Activated effector memory CD4-positive, alpha-beta T cell treated with Interleukin-2 at 50 U/mL for 16 hours (primary cell): Measurements from ENCODE around the gene GPD1L.
A peak's percentile ranks its signal among the peaks of the same experiment; 100 is the strongest.

Source experiments
- DNase-seq: peaks from one replicate; pipeline ENCODE4 v3.0.0-alpha.2; 2020

The GPD1L gene

GRCh38 chr3:32140943-32141342 lies 34.5 kb downstream of the GPD1L start:
- DNase-seq, result no peak

GRCh38 chr3:32143849-32144757 lies 37.7 kb downstream of the GPD1L start:
- peak; percentile 5 for DNase-seq

- no peak for DNase-seq
These were observed 40.4 kb downstream of the GPD1L start for GRCh38 chr3:32146746-32147211.

DNA sequence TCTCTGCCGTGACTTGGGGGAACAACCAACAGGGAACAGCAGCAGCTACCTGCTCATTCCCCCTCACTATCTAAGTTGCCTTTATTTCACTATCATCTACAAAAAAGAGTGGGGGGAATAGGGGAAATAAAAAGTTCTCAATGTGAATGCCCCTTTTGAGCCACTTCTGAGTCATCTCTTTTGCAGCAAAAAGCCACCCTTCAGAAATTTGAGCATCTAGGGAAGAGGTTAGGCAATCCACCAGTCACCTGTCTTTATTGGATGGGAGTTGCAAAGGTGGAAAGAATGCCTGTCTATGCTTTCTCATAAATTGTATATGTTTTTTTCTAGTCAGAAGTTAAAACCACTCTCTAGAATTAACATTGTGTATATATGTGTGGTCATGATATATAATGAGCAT lies 41.1 kb downstream of the GPD1L start:
- no peak for DNase-seq

GRCh38 chr3:32147933-32148332 lies 41.5 kb downstream of the GPD1L start:
- no peak for DNase-seq

- no peak for DNase-seq
These were observed 41.9 kb downstream of the GPD1L start for GRCh38 chr3:32148351-32148750.

GRCh38 chr3:32153414-32154204 lies 47.2 kb downstream of the GPD1L start:
- no peak for DNase-seq

DNA sequence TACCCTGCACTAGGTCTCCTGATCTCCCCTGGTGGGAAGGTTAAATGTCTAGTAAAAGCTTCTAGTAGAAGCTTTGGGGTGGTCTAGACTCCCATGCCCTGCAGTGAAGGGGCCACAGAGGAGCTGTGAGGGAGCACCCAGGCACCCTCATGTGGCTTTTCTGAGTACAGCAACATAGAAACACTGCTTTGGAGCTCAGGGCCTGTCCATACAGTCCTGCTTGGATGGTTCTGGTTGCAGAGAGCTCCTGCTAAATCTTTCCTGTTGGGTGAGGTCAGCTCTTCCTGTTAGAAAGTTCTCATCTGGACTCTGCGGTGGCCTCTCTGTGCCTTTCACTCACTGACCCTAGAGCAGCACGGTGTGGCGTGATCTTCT lies 47.8 kb downstream of the GPD1L start:
- DNase-seq, result no peak

DNA sequence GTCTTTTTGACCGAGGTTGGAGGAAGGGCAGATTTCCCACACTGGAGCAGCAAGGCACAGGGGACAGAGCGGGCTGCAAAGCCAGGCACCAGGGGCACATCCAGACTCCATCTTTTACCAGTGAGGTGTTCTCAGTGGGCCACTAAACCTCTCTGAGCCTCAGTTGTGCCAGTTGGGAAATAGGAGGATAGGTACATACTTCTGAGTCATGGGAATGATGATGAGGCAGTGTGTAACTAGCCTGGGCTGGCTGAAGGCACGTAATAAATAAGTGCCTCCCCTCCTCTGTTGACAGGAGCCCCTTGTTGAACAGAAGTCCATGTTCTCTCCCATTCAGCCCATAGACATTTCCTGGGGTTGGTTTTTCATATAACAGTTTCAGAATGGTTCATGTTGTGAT lies 48.7 kb downstream of the GPD1L start:
- no peak for DNase-seq

DNA sequence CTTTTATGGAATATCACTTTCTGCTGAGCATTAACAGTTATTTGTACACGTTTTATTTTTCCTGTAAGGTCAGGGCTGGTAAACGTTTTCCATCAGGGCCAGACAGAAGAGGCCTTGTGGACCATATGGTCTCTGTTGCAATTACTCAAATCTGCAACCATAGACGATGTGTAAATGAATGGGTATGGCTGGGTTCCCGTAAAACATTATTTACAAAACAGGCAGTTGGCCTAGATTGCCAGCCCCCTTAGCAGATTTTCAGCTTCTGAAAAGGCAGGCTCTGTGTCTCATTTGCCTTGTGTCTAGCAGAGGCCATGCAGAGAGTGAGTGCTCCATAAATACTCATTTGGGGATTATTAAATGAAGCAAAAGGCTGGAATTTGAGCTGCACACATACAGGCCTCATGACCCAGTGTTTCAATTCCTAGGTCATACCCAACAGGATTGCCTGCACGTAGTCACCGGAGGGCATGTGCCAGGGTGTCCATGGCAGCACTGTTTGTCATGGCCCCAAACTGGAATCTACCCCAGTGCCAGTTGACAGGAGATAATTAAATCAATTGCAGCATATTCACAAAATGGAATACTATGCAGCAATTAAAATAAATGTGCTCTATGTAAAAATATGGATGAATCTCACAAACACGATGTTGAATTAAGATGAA lies 51.3 kb downstream of the GPD1L start:
- DNase-seq, result no peak

- DNase-seq, result no peak
These were observed 54.3 kb downstream of the GPD1L start for GRCh38 chr3:32160706-32161214.

DNA sequence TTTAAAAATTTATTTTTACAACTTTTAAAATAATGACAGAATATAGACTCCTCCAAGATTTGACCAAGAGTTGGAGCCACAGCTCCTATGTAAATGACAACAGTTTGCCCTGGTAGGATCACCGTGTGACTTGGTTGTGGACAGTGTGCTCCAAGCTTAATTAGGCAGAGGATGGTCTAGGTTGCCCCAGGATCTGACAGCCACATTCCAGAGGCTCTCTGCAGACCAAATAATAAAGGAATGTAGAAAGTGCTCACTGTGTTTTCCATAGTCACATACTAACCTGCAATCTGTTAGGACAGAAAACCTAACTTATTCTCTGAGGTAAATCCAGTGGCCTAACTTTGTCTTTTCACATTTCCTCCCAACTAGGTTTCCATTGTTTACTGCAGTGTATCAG lies 59.0 kb downstream of the GPD1L start:
- DNase-seq, result no peak

- DNase-seq, result no peak
These were observed 60.2 kb downstream of the GPD1L start for GRCh38 chr3:32166654-32167053.

DNA sequence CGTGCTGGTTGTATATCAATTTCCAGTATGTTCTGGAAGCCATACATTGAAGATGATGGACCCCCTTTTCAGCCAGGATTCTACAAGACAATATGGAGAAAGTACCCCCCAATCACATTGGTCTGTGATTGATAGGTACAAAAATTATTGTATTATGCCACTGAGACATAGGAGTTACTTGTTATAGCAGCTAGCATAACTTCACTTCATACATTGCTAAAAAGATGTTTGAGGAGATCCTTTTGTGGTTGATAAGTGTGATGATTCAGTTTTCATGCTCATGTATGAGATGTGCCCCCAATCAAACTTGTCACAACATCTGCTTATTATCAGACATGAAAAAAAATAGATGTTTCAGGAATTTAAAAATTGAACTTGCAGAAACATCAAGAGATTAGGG lies 66.0 kb downstream of the GPD1L start:
- DNase-seq, result no peak

GRCh38 chr3:32175607-32176197 lies 69.3 kb downstream of the GPD1L start:
- peak; percentile 6 for DNase-seq

DNA sequence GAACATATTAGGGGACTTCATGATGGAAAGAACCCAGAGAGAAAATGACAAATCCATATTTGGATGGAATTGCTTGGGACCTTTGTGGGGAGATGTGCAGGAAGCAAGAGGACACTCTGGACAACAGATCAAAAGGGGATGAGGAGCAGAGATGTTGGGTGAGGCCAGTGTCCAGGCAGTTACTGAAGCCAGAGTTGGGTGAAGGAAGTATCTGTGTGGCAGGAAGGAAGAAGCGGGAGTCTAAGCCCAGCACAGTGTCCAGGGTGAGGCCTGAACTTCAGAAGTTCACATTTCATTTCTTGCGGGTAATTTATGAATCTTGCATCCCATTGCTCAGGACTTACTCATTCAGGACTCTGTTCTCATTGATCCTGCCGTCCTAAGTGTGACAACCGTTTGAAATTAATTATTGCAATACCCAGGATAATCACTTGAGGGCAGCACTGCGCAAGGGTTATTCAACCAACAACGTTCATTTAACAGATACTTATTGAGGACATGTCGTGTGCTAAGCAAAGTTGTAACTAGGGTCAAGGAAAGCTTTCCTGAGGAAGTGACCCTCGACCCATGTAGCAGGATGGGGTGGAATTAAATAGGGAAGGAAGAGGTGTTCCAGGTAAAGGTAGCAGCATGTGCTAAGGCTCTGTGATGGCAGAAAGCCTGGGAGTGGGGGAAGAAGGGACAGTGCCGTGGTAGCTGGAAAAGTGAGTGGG lies 70.7 kb downstream of the GPD1L start:
- peak; percentile 26 for DNase-seq

- DNase-seq, result peak; percentile 14
These were observed 71.3 kb downstream of the GPD1L start for GRCh38 chr3:32177702-32178198.

DNA sequence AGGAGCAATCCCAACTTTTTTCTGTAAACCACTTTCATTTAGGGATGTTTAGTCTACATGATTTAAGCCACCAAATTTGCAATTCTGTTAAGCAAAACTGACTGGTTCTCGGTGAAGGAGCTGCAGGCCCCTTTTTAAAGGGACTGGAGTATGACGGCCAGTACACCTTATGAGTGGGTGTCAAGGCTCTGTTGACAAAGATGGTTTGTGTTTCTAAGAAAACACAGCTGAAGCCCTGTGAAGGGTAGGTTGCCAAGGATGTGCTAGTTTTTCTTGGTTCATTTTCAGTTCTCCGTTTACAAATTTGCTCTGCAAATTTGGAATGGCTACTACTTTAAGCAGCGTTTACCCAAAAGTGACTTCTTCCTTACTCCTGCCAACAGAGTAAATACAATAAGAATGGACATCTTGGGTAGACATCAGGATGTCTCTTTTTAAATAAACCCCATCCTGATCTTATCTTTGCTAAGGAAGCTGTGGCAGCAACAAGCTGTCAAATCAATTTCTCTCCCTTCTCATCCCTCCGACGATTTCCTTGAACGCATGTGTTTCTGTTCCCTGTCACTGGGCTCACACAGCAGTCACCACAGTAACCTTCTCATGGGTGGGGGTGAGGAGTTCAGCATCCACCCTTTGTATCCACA lies 73.8 kb downstream of the GPD1L start:
- no peak for DNase-seq

DNA sequence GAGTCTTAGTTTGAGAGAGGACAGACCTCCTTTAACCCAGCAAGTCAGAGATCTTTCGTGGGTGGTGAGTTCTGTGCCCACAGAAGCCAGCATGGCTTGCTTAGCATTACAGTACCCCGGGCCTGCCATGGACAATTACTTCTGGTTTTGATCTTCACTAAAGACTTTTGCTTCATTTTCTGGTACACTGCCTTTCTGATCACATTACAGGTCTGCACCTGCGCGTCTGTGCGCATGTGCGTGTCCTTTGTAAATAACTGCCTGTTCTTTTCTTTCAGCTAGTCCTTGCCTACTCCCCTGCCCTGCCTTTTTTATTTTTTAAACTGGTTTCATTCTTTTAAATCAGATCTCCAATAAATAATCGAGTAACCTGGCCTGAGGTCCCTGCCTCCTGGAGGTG lies 74.9 kb downstream of the GPD1L start:
- DNase-seq, result no peak

DNA sequence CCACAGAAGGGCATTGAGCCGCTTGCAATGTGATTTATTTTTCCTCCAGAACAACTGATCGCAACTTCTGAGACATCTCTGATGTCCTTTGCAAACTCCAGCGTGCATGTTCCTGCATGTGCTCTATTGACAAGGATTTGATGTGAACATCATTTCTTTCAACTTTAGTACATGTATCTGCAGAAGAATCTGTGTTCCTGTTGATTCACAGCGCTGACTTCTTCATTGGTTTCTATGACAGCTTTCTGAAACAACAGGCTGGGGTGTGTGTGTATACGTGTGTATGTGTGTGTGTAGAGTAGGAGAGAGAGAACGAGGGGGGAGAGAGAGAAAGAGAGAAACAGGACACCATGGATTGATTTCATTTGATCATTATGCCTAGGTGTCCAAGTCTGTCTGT lies 75.4 kb downstream of the GPD1L start:
- DNase-seq, result no peak

DNA sequence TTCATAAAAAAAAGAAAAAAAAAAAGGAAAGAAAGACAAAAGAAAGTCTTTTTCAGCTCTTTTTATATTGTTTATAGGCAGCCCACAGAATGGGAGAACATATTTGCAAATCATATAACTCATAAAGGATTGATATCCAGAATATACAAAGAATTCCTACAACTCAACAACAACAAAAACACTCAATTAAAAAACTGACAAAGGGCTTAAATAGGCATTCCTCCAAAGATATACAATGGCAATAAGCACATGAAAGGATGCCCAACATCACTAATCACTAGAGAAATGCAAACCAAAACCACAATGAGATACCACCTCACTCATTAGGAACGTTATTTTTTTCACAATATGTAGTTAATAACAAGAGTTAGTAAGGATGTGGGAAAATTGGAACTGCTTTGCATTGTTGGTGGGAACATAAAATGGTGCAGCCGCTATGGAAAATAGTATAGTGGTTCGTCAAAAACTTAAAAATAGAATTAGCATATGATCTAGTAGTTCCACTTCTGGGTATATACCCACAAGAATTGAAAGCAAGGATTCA lies 77.8 kb downstream of the GPD1L start:
- DNase-seq, result no peak
